A673 (cell line): ENCODE measurements around the gene KANSL1.

ENCODE experiments used
- EZH2 ChIP-seq: fragments of 200-600 bp; sonication (generic); IDR thresholded peaks from 2 replicates; pipeline ENCODE4 v1.6.1; 2017; ENCODE audit warnings: borderline replicate concordance, low read depth, mild to moderate bottlenecking, mixed read lengths, antibody characterized with exemption, low read length; ENCODE audit not compliant: poor library complexity, severe bottlenecking
- TF ChIP-seq, protein P1 (sequence below): fragments of 300-800, 200-600 bp; sonication (generic); conservative IDR thresholded peaks from 2 replicates; pipeline ENCODE4 v1.5.1; 2017; ENCODE audit warnings: low read depth, mild to moderate bottlenecking, antibody characterized with exemption, low read length, moderate library complexity, mixed read lengths

DNA sequence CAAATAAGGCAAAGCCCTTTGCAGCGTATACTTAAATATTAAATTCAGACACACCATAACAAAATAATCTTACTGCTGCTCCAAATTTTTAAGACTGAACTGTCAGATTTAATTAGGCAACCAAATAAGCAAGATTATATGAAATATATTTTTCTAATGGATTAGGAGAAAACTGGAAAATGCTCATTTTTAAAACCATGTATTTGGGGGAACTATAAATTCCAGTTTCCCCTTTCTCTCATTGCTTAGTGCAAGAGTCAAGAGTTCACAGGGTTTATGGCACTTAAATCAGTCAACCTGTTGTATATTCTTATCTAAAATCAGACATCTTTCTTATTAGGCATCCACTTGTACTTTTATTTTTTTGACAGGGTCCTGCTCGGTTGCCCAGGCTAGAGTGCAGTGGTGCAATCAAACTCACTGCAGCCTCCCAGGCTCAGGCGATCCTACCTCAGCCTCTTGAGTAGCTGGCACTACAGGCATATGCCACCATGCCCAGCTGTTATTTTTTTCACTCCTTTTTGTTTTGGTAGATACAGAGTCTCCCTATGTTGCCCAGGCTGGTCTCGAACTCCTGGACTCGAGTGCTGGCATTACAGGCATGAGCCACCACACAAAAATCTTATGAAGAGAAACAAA, 2.1 kb upstream of the KANSL1 start:
- TF ChIP-seq, protein P1, sequence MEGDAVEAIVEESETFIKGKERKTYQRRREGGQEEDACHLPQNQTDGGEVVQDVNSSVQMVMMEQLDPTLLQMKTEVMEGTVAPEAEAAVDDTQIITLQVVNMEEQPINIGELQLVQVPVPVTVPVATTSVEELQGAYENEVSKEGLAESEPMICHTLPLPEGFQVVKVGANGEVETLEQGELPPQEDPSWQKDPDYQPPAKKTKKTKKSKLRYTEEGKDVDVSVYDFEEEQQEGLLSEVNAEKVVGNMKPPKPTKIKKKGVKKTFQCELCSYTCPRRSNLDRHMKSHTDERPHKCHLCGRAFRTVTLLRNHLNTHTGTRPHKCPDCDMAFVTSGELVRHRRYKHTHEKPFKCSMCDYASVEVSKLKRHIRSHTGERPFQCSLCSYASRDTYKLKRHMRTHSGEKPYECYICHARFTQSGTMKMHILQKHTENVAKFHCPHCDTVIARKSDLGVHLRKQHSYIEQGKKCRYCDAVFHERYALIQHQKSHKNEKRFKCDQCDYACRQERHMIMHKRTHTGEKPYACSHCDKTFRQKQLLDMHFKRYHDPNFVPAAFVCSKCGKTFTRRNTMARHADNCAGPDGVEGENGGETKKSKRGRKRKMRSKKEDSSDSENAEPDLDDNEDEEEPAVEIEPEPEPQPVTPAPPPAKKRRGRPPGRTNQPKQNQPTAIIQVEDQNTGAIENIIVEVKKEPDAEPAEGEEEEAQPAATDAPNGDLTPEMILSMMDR, result no peak
- no peak for TF ChIP-seq EZH2
